AG04450 (cell line): ENCODE measurements around the gene SPOP. TPM values are rescaled to one million over a fixed set of nuclear protein-coding genes. Genes with fewer than 3 reads are reported as not detected.
A peak's percentile ranks its signal among the peaks of the same experiment; 100 is the strongest.
"Not testable (repeated sequence)": the region's sequence is repeated elsewhere in the genome, so short reads cannot be mapped to it uniquely, and the experiment has no call there.

Experiments
- CTCF ChIA-PET: fragments of 300-600, 350-600 bp; formaldehyde crosslinking; extraction: SDS; loops from one replicate; lab custom pipeline; 2022; ENCODE audit warnings: antibody characterized with exemption, inconsistent platforms; lab: Charles Lee
- POLR2A ChIA-PET: fragments of 350-600 bp; formaldehyde crosslinking; extraction: SDS; loops from one replicate; lab custom pipeline; 2021; ENCODE audit warnings: antibody characterized with exemption, inconsistent platforms; lab: Yijun Ruan, JAX
- DNase-seq: peaks from one replicate; pipeline ENCODE4 v3.0.0-alpha.2; 2011; ENCODE audit warnings: low read depth, low spot score
- H3K27ac ChIP-seq: one replicate; pipeline ENCODE4 v1.5.1; 2012; ENCODE audit warnings: low read depth, low read length, control low read depth
- H3K27me3 ChIP-seq: one replicate; pipeline ENCODE4 v1.6.0; 2012; ENCODE audit warnings: low read length; ENCODE audit not compliant: control insufficient read depth, insufficient read depth
- H3K4me3 ChIP-seq: 2 replicates; pipeline ENCODE4 v1.5.1; 2011; ENCODE audit warnings: mild to moderate bottlenecking, low read depth, low read length, control low read depth
- H3K9me3 ChIP-seq: 2 replicates; pipeline ENCODE4 v1.5.1; 2012; ENCODE audit warnings: low read length; ENCODE audit not compliant: control insufficient read depth, insufficient read depth
- polyA plus RNA-seq: library from polyadenylated mRNA; depleted of rRNA; stranded (reverse); fragments of >200 nt; gene quantifications from 2 replicates; pipeline ENCODE4 v1.2.3, GENCODE V29; 2011
- TF ChIP-seq, protein P1 (sequence below): IDR thresholded peaks from 2 replicates; pipeline ENCODE4 v1.5.1; 2011; ENCODE audit warnings: low read depth, low read length, control low read depth, inconsistent platforms

Gene SPOP
- polyA plus RNA-seq, 1 experiment = 51.6 TPM

DNA sequence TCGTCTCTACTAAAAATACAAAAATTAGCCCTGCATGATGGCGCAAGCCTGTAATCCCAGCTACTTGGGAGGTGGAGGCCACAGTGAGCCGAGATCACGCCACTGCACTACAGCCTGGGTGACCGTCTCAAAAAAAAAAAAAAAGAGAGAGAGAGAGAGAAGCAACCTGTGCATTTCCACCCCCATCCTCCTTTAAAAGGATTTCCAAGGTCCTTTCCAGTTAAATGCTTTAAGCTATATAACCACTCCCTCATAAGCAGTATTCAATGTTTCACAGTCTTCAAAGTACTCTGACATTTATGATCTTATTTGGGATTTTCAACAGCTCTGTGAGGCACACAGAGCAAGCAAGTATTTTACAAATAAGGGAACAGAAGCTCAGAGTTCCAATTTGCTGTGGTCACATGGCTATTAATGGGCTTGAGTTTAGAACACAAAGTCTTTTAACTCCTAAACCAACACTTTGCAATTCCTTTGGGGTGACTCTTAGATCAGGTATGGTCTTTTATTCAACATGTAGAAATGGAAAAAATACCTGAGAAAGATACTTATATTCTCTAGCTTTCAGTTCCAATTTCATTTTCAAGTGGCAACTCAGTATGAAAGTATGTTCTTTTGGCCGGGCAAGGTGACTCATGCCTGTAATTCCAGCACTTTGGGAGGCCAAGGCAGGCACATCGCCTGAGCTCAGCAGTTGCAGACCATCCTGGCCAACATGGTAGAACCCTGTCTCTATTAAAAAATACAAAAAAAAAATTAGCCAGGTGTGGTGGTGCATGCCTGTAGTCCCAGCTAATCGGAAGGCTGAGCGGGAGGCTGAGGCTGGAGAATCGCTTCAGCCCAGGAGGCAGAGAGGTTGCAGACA is 31.3 kb downstream of the SPOP start:
- DNase-seq = peak; percentile 29
- ChIA-PET CTCF (interaction anchor here (0.6 to 1.2 kb wide), 5 partner anchors 22 to 76 kb away, joined by 3 to 4 read pairs (median 3); no protein-coding TSS in a partner anchor), POLR2A (interaction anchor here (0.5 to 1.8 kb wide), 7 partner anchors 9 to 749 kb away, joined by 3 to 20 read pairs (median 6); partner anchors contain the start of genes IGF2BP1 and SPOP)
- Histone ChIP-seq H3K4me3 (peak overlapping the region; percentile 8), H3K27ac (peak overlapping the region; percentile 77), H3K9me3 (no peaks in the 10 kb centered on the region), H3K27me3 (no peaks in the 10 kb centered on the region)
- TF ChIP-seq, protein P1, sequence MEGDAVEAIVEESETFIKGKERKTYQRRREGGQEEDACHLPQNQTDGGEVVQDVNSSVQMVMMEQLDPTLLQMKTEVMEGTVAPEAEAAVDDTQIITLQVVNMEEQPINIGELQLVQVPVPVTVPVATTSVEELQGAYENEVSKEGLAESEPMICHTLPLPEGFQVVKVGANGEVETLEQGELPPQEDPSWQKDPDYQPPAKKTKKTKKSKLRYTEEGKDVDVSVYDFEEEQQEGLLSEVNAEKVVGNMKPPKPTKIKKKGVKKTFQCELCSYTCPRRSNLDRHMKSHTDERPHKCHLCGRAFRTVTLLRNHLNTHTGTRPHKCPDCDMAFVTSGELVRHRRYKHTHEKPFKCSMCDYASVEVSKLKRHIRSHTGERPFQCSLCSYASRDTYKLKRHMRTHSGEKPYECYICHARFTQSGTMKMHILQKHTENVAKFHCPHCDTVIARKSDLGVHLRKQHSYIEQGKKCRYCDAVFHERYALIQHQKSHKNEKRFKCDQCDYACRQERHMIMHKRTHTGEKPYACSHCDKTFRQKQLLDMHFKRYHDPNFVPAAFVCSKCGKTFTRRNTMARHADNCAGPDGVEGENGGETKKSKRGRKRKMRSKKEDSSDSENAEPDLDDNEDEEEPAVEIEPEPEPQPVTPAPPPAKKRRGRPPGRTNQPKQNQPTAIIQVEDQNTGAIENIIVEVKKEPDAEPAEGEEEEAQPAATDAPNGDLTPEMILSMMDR = no peak

DNA sequence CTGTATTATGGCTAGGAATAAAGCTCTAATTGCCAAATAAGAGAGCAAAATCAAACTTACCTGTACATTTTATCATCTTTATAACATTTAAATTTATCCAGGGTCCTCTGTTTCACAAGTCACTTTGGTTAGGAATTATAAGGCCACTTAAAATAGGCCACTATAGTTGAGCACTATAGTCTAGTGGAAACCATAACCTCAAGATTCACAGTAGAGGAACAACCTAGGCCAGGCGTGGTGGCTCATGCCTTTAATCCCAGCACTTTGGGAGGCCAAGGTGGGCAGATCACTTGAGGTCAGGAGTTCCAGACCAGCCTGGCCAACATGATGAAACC is 31.9 kb downstream of the SPOP start:
- not testable (repeated sequence) for H3K4me3 ChIP-seq, H3K27me3 ChIP-seq, DNase-seq, H3K9me3 ChIP-seq
- ChIA-PET POLR2A (interaction anchor here (0.8 to 1.8 kb wide), 3 partner anchors 9 to 31 kb away, joined by 5 to 20 read pairs (median 6); partner anchors contain the start of gene SPOP), CTCF (interaction anchor here (0.6 to 1.2 kb wide), 5 partner anchors 23 to 76 kb away, joined by 3 to 4 read pairs (median 3); no protein-coding TSS in a partner anchor)
- H3K27ac ChIP-seq = peak overlapping the region; percentile 77

DNA sequence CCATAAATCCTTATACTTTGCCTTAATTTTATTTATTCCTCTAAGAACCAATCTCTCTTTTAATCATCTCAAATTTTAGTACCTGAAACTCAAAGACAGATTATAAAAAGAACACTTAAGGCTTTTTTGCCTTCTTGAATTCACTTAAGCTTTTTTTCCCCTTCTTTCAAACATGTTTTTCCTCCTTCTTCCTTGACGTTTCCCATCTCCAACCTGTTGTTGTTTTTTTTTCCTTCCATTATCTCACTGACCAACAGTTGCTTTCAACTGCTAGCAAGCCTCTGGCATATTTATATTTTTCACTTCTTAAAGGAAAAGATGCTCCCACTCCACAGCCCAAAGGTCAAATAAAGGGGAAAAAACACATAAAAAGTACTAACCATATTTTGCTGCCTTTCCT is 32.2 kb downstream of the SPOP start:
- Histone ChIP-seq H3K9me3 (no peaks in the 10 kb centered on the region), H3K27me3 (no peaks in the 10 kb centered on the region), H3K4me3 (no peak overlapping the region), H3K27ac (no peak overlapping the region)
- CTCF ChIA-PET = interaction anchor here (0.6 to 1.2 kb wide), 6 partner anchors 23 to 76 kb away, joined by 3 to 4 read pairs (median 3); no protein-coding TSS in a partner anchor
- POLR2A ChIA-PET = interaction anchor here (1.2 to 1.8 kb wide), 2 partner anchors 9 to 32 kb away, joined by 5 to 20 read pairs; partner anchors contain the start of gene SPOP
- no peak for DNase-seq
- TF ChIP-seq, protein P1 = no peak

DNA sequence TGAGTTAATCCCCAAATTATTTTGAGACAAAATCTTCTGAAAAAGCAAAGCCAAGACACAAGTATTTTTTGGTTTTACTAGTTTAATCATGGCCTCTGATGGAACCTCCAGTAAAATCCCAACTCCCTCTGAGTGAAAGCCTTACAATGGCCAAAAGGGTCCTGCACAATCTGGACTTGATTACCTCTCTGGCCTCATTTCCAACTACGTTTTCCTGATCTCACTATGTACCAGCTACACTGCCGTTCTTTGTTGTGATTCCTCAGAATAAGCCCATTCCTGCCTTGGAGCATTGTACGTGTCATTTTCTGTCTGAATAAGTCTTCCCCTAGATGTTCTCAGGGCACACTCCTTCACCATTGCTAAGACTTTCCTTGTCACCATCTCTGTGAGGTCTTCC is 37.3 kb downstream of the SPOP start:
- ChIA-PET POLR2A (no interaction called here), CTCF (interaction anchor here (0.6 kb wide), 1 partner anchor 22 kb away, joined by 3 read pairs; no protein-coding TSS in a partner anchor)
- DNase-seq = no peak
- Histone ChIP-seq H3K27ac (no peak overlapping the region), H3K4me3 (no peak overlapping the region), H3K9me3 (no peaks in the 10 kb centered on the region), H3K27me3 (no peaks in the 10 kb centered on the region)
- TF ChIP-seq, protein P1 = no peak

DNA sequence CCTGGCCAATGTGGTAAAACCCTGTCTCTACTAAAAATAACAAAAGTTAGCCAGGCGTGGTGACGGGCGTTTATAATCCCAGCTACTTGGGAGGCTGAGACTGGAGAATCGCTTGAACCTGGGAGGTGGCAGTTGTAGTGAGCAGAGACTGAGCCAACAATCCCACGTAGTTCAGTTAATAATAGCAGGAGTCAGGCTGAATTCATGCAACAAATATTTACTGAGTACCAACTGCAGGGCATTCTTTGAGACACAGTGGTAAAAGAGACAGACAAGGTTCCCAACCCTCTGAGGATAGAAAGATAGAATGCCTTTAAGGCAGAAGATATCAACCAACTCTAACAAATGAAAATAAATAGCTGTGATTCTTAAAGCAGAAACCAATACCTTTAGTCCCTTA is 39.1 kb downstream of the SPOP start:
- ChIA-PET POLR2A (no interaction called here), CTCF (no interaction called here)
- H3K9me3 ChIP-seq = no peaks in the 10 kb centered on the region
- TF ChIP-seq, protein P1 = no peak
- H3K27ac ChIP-seq = no peak overlapping the region
- no peak overlapping the region for H3K4me3 ChIP-seq
- no peak for DNase-seq
- H3K27me3 ChIP-seq = no peaks in the 10 kb centered on the region
